Choroid plexus epithelial cell (primary cell): Measurements from ENCODE around the gene CALB2.
A peak's percentile ranks its signal among the peaks of the same experiment; 100 is the strongest.

Experiments used
- DNase-seq: peaks from one replicate; pipeline ENCODE4 v3.0.0-alpha.2; 2010; ENCODE audit warnings: low read depth
- H3K4me3 ChIP-seq: 2 replicates; pipeline ENCODE4 v1.5.1; 2011; ENCODE audit warnings: low read depth, mild to moderate bottlenecking, control low read depth, low read length, moderate library complexity
- CTCF ChIP-seq: conservative IDR thresholded peaks from 2 replicates; pipeline ENCODE4 v1.5.1; 2011; ENCODE audit warnings: low read depth, mild to moderate bottlenecking, control low read depth, inconsistent platforms, low read length, moderate library complexity

CALB2 gene

GRCh38 chr16:71412270-71413160, 54.0 kb downstream of the CALB2 start:
- peak; percentile 78 for DNase-seq
- no peak overlapping the region for H3K4me3 ChIP-seq
- TF ChIP-seq CTCF, result peak; percentile 88

- DNase-seq, result no peak
- TF ChIP-seq CTCF, result no peak
- H3K4me3 ChIP-seq, result no peak overlapping the region
These were observed 54.8 kb downstream of the CALB2 start for GRCh38 chr16:71413341-71413740.

GRCh38 chr16:71414038-71414437, 55.5 kb downstream of the CALB2 start:
- H3K4me3 ChIP-seq, result no peak overlapping the region
- TF ChIP-seq CTCF, result no peak
- DNase-seq, result no peak

GRCh38 chr16:71421911-71422310, 63.4 kb downstream of the CALB2 start:
- TF ChIP-seq CTCF, result peak; percentile 53
- DNase-seq, result peak; percentile 31
- no peak overlapping the region for H3K4me3 ChIP-seq

GRCh38 chr16:71423016-71423415, 64.5 kb downstream of the CALB2 start:
- no peak overlapping the region for H3K4me3 ChIP-seq
- DNase-seq, result no peak
- no peak for TF ChIP-seq CTCF

- DNase-seq, result no peak
- H3K4me3 ChIP-seq, result no peak overlapping the region
- no peak for TF ChIP-seq CTCF
These were observed 65.3 kb downstream of the CALB2 start for GRCh38 chr16:71423865-71424264.

GRCh38 chr16:71424626-71425025, 66.1 kb downstream of the CALB2 start:
- no peak overlapping the region for H3K4me3 ChIP-seq
- no peak for DNase-seq
- TF ChIP-seq CTCF, result no peak
